HUES48 (cell line): ENCODE results near the gene RASD2.
A peak's percentile ranks its signal among the peaks of the same experiment; 100 is the strongest.

Source experiments
- H3K27ac ChIP-seq: one replicate; pipeline ENCODE4 v1.7.0; 2013; ENCODE audit warnings: low read depth, low read length, inconsistent platforms
- H3K27me3 ChIP-seq: 2 replicates; pipeline ENCODE4 v1.6.1; 2013; ENCODE audit warnings: mild to moderate bottlenecking, low read length; ENCODE audit not compliant: control insufficient read depth, insufficient read depth
- H3K36me3 ChIP-seq: 2 replicates; pipeline ENCODE4 v1.6.1; 2013; ENCODE audit warnings: low read length; ENCODE audit not compliant: control insufficient read depth, insufficient read depth
- H3K4me1 ChIP-seq: 2 replicates; pipeline ENCODE4 v1.6.1; 2013; ENCODE audit warnings: mild to moderate bottlenecking, low read length; ENCODE audit not compliant: control insufficient read depth, insufficient read depth
- H3K4me3 ChIP-seq: 2 replicates; pipeline ENCODE4 v1.5.1; 2013; ENCODE audit warnings: mild to moderate bottlenecking, low read depth, low read length
- H3K9ac ChIP-seq: 2 replicates; pipeline ENCODE4 v1.6.1; 2013; ENCODE audit warnings: mild to moderate bottlenecking, low read depth, low read length, moderate library complexity
- H3K9me3 ChIP-seq: 2 replicates; pipeline ENCODE4 v1.6.1; 2013; ENCODE audit warnings: low read length; ENCODE audit not compliant: control insufficient read depth, insufficient read depth

RASD2 gene

GRCh38 chr22:35531202-35531601 lies 9.4 kb upstream of the RASD2 start:
- Histone ChIP-seq H3K4me1 (peaks cover 6% of the 10 kb centered on the region; the same call in 1 of the 2 replicates), H3K4me3 (no peak overlapping the region), H3K9ac (no peak overlapping the region), H3K9me3 (no peaks in the 10 kb centered on the region), H3K27ac (no peak overlapping the region), H3K27me3 (no peaks in the 10 kb centered on the region), H3K36me3 (no peaks in the 10 kb centered on the region)

DNA sequence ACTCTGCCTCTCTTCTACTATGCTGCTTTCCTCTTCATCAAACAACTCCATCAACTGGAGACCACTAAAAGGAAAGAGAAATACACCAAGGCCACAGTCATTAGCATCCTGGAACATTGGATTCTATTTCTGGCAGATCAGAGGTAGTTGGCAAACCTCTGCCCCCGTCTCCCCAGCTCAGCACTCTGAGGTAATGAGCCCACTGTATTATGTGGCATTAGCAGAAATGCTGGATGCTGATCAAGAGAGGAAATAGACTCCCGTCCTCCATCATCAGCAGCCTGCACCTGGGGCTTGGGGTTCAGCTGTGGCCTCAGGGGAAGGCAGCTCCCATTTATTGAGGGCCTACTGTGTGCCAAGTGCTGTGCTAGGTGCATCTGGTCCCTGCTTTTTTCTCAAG lies 9.0 kb upstream of the RASD2 start:
- H3K27me3 ChIP-seq = no peaks in the 10 kb centered on the region
- no peaks in the 10 kb centered on the region for H3K36me3 ChIP-seq
- H3K4me1 ChIP-seq = peaks cover 6% of the 10 kb centered on the region; the same call in 1 of the 2 replicates
- H3K9ac ChIP-seq = no peak overlapping the region
- H3K4me3 ChIP-seq = no peak overlapping the region
- no peak overlapping the region for H3K27ac ChIP-seq
- H3K9me3 ChIP-seq = no peaks in the 10 kb centered on the region

DNA sequence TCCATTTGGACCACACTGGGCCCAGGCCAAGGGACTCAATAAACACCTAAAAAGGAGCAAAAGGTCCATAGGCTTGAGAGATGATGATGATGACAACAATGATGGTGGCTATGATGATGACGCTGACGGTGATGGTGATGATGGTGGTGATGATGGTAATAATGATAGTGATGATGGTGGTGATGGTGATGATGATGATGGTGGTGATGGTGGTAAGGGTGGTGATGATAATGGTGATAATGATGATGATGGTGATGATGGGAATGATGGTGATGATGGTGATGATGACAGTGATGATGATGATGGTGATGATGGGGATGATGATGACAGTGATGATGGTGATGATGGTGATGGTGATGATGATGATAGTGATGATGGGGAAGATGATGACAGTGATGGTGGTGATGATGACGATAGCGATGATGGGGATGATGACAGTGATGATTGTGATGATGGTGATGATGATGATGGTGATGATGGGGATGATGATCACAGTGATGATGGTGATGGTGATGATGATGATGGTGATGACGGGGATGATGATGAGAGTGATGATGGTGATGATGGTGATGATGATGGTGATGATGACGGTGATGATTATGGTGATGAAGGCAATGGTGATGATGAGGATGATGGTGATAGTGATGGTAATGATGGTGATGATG lies 7.1 kb upstream of the RASD2 start:
- no peak overlapping the region for H3K27ac ChIP-seq
- H3K4me3 ChIP-seq = no peak overlapping the region
- H3K27me3 ChIP-seq = no peaks in the 10 kb centered on the region; the same call in 1 of the 2 replicates
- H3K4me1 ChIP-seq = peaks cover 6% of the 10 kb centered on the region; the same call in 1 of the 2 replicates
- no peak overlapping the region for H3K9ac ChIP-seq
- H3K36me3 ChIP-seq = no peaks in the 10 kb centered on the region
- H3K9me3 ChIP-seq = no peaks in the 10 kb centered on the region

GRCh38 chr22:35534091-35534490 lies 6.5 kb upstream of the RASD2 start:
- Histone ChIP-seq H3K27ac (no peak overlapping the region), H3K9ac (no peak overlapping the region), H3K4me3 (no peak overlapping the region), H3K36me3 (no peaks in the 10 kb centered on the region), H3K4me1 (peaks cover 6% of the 10 kb centered on the region; the same call in 1 of the 2 replicates), H3K9me3 (no peaks in the 10 kb centered on the region), H3K27me3 (peaks cover 4% of the 10 kb centered on the region)

GRCh38 chr22:35537232-35537631 lies 3.4 kb upstream of the RASD2 start:
- no peak overlapping the region for H3K4me3 ChIP-seq
- H3K36me3 ChIP-seq = no peaks in the 10 kb centered on the region
- H3K27ac ChIP-seq = no peak overlapping the region

GRCh38 chr22:35538801-35539321 lies 1.8 kb upstream of the RASD2 start:
- Histone ChIP-seq H3K27me3 (peaks cover 34% of the 10 kb centered on the region), H3K27ac (no peak overlapping the region), H3K4me3 (no peak overlapping the region), H3K4me1 (peaks cover 21% of the 10 kb centered on the region), H3K9me3 (no peaks in the 10 kb centered on the region), H3K36me3 (no peaks in the 10 kb centered on the region), H3K9ac (no peak overlapping the region)

More at GRCh38 chr22:35537232-35537631, 3.4 kb upstream of the RASD2 start:
- H3K9me3 ChIP-seq = no peaks in the 10 kb centered on the region
- peaks cover 14% of the 10 kb centered on the region for H3K4me1 ChIP-seq
- peaks cover 30% of the 10 kb centered on the region for H3K27me3 ChIP-seq
- no peak overlapping the region for H3K9ac ChIP-seq

DNA sequence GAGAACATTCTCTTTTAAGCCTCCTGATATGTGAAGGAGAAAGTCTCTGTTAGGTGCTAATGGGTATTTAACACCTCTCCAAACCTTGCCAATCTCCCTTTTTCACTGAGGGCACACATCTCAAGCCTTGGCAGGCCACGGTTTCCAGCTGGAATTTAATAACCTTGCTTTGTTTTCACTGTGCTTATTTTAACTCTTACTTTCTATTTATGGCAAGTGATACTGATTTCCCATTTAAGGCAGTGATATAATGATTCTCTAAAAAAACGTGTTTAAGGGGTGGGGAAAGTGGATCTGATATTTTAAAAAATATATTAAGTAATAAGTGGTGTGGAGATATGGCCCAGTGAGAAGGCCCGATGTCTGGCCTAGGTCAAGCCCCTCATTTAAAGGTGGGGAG lies 1.1 kb upstream of the RASD2 start:
- H3K4me3 ChIP-seq = peak overlapping the region; percentile 71

GRCh38 chr22:35539910-35540594 lies 579 bp upstream of the RASD2 start:
- H3K36me3 ChIP-seq = no peaks in the 10 kb centered on the region

More for the DNA sequence above, 1.1 kb upstream of the RASD2 start:
- Histone ChIP-seq H3K27ac (no peak overlapping the region), H3K9me3 (no peaks in the 10 kb centered on the region), H3K9ac (no peak overlapping the region), H3K27me3 (peaks cover 34% of the 10 kb centered on the region), H3K36me3 (no peaks in the 10 kb centered on the region), H3K4me1 (peaks cover 21% of the 10 kb centered on the region)

DNA sequence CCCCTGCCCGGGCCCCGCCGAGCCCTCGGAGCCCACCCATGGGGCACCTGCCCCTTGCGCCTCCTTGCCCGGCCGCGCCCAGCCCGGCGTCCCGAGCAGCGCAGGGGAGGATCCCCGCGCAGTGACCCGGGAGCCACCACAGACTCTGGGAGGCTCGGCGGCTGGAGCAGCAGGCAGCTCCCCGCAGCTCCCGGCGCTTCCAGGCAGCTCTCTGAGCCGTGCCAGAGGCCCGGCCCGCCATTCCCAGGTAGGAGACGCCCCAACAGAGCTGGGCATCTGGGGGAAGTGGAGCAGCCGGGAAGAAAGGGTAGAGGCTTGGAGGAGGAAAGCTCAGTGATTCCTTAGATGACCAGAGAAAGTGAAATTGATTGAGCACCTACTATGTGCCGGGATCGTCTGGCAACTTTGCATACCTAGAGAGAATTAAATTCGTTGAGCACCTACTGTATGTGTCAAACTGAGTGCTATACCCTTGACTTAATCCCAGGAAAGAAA lies 670 bp downstream of the RASD2 start:
- Histone ChIP-seq H3K27me3 (peaks cover 34% of the 10 kb centered on the region), H3K4me3 (peak overlapping the region; percentile 71), H3K36me3 (no peaks in the 10 kb centered on the region), H3K9me3 (no peaks in the 10 kb centered on the region), H3K27ac (no peak overlapping the region), H3K4me1 (peaks cover 15% of the 10 kb centered on the region), H3K9ac (no peak overlapping the region)

More at GRCh38 chr22:35539910-35540594, 579 bp upstream of the RASD2 start:
- Histone ChIP-seq H3K4me1 (peaks cover 21% of the 10 kb centered on the region), H3K27me3 (peaks cover 34% of the 10 kb centered on the region), H3K4me3 (peak overlapping the region; percentile 71), H3K9ac (no peak overlapping the region), H3K27ac (no peak overlapping the region), H3K9me3 (no peaks in the 10 kb centered on the region)

DNA sequence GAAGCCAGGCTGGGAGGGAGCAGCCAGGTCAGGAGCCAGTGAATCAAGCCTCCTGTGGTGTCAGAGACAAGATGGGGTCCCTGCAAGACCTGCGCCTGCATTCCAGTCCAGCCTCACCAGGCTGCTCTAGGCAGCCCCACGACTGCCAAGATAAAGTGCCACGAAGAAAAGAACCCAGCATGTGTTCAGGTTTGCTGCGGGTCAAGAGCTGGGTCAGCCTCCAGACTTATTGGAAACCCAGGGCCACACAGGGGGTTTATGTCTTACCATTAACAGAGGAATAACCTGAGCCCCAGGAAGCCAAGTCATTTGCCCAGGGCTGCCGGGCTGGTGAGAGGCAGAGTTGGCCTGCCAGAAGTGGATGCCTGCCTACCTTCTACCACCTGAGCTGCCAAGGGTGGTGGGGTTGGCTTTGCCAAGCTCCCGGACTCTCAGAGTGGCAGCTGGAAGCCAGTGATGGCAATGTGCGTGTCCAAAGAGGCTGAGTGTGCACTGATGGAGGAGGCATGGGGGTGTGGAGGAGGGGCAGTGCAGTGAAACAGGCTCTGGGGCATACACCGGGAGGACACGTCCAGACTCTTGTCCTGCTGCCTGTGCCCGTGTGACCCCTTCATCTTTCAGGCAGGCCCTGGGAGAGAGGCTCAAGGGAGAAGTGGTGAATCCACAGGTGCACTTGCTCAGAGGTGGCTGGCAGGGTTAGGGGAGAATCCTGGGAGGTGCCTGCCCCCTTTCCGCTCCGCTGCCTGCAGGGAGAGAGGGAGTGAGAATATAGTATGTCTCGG lies 1.7 kb downstream of the RASD2 start:
- Histone ChIP-seq H3K36me3 (no peaks in the 10 kb centered on the region), H3K9me3 (no peaks in the 10 kb centered on the region), H3K27me3 (peaks cover 34% of the 10 kb centered on the region), H3K4me1 (peaks cover 15% of the 10 kb centered on the region), H3K4me3 (peak overlapping the region; percentile 71; the same call in 1 of the 2 replicates), H3K9ac (no peak overlapping the region), H3K27ac (no peak overlapping the region)
